Vagina (tissue), 2 donors: ENCODE measurements around the gene HAUS3.
"Not testable (repeated sequence)": the region's sequence is repeated elsewhere in the genome, so short reads cannot be mapped to it uniquely, and the experiment has no call there.

Experiments used
- POLR2A ChIP-seq, 2 donors: fragments of 450-650 bp; IDR thresholded peaks; one replicate each; pipeline ENCODE4 v1.6.1; 2017; ENCODE audit warnings: antibody characterized with exemption in 2 of 2, mild to moderate bottlenecking in 2 of 2, moderate library complexity in 2 of 2
- TF ChIP-seq, protein P1 (sequence below), 3 experiments: fragments of 450-650 bp in 2 of 3; fragments of 200-600 bp in 1 of 3; sonication (generic) in 1 of 3; IDR thresholded peaks; one replicate each; pipeline ENCODE4 v1.5.1; 2017 to 2019; ENCODE audit warnings: antibody characterized with exemption in 3 of 3, mild to moderate bottlenecking in 2 of 3, moderate library complexity in 2 of 3

DNA sequence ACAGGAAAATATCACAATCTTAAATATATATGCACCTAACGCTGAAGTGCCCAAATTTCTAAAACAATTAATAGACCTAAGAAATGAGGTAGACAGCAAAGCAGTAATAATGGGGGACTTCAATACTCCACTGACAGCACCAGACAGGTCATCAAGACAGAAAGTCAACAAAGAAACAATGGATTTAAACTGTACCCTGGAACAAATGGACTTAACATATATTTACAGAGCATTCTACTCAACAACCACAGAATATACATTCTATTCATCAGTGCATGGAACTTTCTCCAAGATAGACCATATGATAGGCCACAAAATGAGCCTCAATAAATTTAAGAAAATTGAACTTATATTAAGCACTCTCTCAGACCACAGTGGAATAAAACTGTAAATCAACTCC, 39.1 kb downstream of the HAUS3 start:
- TF ChIP-seq POLR2A (IDR thresholded peaks at IDR 0.05): not testable (repeated sequence)
- TF ChIP-seq, protein P1, sequence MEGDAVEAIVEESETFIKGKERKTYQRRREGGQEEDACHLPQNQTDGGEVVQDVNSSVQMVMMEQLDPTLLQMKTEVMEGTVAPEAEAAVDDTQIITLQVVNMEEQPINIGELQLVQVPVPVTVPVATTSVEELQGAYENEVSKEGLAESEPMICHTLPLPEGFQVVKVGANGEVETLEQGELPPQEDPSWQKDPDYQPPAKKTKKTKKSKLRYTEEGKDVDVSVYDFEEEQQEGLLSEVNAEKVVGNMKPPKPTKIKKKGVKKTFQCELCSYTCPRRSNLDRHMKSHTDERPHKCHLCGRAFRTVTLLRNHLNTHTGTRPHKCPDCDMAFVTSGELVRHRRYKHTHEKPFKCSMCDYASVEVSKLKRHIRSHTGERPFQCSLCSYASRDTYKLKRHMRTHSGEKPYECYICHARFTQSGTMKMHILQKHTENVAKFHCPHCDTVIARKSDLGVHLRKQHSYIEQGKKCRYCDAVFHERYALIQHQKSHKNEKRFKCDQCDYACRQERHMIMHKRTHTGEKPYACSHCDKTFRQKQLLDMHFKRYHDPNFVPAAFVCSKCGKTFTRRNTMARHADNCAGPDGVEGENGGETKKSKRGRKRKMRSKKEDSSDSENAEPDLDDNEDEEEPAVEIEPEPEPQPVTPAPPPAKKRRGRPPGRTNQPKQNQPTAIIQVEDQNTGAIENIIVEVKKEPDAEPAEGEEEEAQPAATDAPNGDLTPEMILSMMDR (IDR thresholded peaks at IDR 0.05): not testable (repeated sequence)
